LNCaP clone FGC (cell line): ENCODE measurements around the gene MIOS.
A peak's percentile ranks its signal among the peaks of the same experiment; 100 is the strongest.

ENCODE experiments used
- DNase-seq: peaks from one replicate; pipeline ENCODE4 v3.0.0-alpha.2; 2011; ENCODE audit warnings: low read depth
- H3K4me3 ChIP-seq: 2 replicates; pipeline ENCODE4 v1.5.1; 2011; ENCODE audit warnings: mild to moderate bottlenecking, low read depth, low read length, control low read depth
- TF ChIP-seq, protein P1 (sequence below): IDR thresholded peaks from 2 replicates; pipeline ENCODE4 v1.5.1; 2012; ENCODE audit warnings: mild to moderate bottlenecking; ENCODE audit not compliant: control insufficient read depth, insufficient read depth; ENCODE audit errors: extremely low read depth

Gene MIOS

DNA sequence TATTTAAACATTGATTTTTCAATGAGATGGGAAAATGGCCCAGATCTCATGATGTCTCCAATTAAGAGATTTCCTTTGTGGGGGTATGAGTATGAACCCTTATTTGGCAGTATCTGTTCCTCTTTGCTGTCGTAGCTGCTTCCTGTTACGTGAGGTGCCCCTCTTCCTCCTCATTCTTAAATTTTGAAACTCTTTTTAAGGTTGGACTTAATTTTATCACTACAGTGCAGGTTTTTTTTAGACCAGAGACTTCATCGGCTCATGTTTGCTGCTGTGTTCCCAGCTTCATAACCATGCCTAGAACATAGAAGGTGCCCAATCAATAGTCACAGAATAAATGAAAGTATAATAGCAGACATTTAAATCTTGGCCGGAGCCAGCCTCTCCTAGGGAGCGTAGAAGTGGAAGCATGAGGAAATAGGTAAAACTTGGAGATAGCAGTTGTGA lies 2.4 kb downstream of the MIOS start:
- H3K4me3 ChIP-seq, result no peak overlapping the region
- TF ChIP-seq, protein P1, sequence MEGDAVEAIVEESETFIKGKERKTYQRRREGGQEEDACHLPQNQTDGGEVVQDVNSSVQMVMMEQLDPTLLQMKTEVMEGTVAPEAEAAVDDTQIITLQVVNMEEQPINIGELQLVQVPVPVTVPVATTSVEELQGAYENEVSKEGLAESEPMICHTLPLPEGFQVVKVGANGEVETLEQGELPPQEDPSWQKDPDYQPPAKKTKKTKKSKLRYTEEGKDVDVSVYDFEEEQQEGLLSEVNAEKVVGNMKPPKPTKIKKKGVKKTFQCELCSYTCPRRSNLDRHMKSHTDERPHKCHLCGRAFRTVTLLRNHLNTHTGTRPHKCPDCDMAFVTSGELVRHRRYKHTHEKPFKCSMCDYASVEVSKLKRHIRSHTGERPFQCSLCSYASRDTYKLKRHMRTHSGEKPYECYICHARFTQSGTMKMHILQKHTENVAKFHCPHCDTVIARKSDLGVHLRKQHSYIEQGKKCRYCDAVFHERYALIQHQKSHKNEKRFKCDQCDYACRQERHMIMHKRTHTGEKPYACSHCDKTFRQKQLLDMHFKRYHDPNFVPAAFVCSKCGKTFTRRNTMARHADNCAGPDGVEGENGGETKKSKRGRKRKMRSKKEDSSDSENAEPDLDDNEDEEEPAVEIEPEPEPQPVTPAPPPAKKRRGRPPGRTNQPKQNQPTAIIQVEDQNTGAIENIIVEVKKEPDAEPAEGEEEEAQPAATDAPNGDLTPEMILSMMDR, result no peak
- DNase-seq, result no peak

DNA sequence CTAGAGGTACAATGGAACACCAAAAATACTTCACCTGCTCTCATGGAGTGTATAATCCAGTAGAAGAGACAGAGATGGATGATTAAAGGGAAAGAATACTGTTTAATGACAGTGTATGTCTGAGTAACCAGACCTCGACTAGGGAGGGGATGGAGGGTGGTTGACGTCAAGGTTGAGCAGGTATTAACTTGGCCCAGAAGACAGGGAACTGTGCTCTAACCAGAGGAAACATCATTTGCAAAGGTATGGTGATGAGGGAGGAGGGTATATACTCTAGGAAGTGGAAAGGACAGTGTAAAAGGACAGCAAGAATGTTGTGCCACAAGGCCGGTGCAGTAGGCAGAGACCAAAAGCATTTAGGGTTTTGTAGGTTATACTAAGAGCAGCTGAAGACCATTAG lies 2.9 kb downstream of the MIOS start:
- DNase-seq, result no peak
- TF ChIP-seq, protein P1, result no peak
- no peak overlapping the region for H3K4me3 ChIP-seq

DNA sequence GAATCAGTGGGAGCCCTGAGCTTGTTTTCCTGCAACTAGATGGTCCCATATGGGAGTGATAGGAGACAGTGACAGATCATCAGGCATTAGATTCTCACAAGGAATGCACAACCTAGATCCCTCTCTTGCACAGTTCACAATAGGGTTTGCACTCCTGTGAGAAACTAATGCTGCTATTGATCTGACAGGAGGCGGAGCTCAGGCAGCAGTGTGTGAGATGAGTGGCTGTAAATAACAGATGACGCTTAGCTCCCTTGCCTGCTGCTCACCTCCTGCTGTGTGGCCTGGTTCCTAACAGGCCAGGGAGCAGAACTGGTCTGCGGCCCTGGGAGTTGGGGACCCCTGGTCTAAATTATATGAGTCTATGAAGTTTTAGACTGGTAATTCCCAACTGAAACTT lies 3.9 kb downstream of the MIOS start:
- DNase-seq, result no peak
- no peak overlapping the region for H3K4me3 ChIP-seq
- TF ChIP-seq, protein P1, result no peak

DNA sequence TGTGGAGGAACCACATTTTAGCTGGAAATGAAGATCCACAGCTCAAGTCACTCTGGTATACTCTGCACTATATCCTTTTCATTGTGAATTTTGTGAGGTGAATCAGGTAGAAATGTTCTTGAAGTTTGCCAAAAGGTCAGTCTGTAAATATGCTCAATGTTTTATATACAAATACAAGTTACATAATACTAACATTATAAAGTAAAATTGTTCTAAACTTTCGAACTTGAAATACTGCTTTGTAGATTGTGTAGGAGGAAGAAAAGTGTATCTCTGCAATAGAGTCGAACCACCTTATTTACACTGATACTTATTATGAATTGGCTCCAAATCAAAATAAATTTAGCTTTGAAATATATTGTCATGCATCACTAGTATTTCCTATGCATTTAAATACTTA lies 7.0 kb downstream of the MIOS start:
- peak overlapping the region; percentile 33 for H3K4me3 ChIP-seq
- DNase-seq, result peak; percentile 95
- TF ChIP-seq, protein P1, result no peak

- no peak for DNase-seq
- TF ChIP-seq, protein P1, result no peak
- H3K4me3 ChIP-seq, result no peak overlapping the region
These were observed 9.7 kb downstream of the MIOS start for GRCh38 chr7:7576344-7576743.

- H3K4me3 ChIP-seq, result no peak overlapping the region
- DNase-seq, result no peak
- TF ChIP-seq, protein P1, result no peak
These were observed 11.2 kb downstream of the MIOS start for GRCh38 chr7:7577888-7578287.

DNA sequence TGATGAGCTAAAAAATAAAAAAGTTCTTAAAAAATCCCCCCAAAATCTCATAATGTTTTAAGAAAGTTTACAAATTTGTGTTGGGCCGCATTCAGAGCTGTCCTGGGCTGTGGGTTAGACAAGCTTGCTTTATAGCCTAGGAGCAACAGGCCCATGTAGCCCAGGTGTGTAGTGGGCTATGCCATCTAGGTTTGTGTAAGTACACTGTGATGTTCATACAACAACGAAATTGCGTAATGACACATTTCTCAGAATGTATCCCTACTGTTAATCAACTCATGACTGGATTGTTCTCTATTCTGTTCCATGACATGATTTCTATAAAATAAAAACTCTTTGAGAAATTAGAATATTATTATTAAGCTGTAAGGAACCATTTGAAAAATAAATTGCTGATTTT lies 13.0 kb downstream of the MIOS start:
- DNase-seq, result no peak
- H3K4me3 ChIP-seq, result no peak overlapping the region
- TF ChIP-seq, protein P1, result no peak
